ENCODE measurements around the gene EFL1. TPM values are rescaled to one million over a fixed set of nuclear protein-coding genes. Genes with fewer than 3 reads are reported as not detected.
"Not testable (repeated sequence)": the region's sequence is repeated elsewhere in the genome, so short reads cannot be mapped to it uniquely, and the experiment has no call there.

The EFL1 gene
- 17.4 TPM for polyA plus RNA-seq

GRCh38 chr15:82262422-82263026 is at the start of gene EFL1, which contains the start of gene SAXO2:
EFL1 (minus strand) TSS chr15:82262734; CDS start chr15:82261778, 956 bp downstream.
SAXO2 (plus strand) TSS chr15:82262818; CDS start chr15:82262880, 62 bp downstream.
- peak within 1 kb of the TSS; percentile 91 to 98 (median 96) for H3K4me3 Mint-ChIP-seq
- no peaks in the 10 kb centered on the region for H3K36me3 Mint-ChIP-seq
- peaks cover 27 to 44% (median 41%) of the 10 kb centered on the region in 3 donors for H3K4me1 Mint-ChIP-seq
- no peaks in the 10 kb centered on the region for H3K9me3 Mint-ChIP-seq
- H3K27ac Mint-ChIP-seq = peak within 1 kb of the TSS; percentile 81 to 92 (median 91)
- no peaks in the 10 kb centered on the region for H3K27me3 Mint-ChIP-seq

- not testable (repeated sequence) for H3K4me1 Mint-ChIP-seq, H3K36me3 Mint-ChIP-seq, H3K27me3 Mint-ChIP-seq, H3K27ac Mint-ChIP-seq, H3K9me3 Mint-ChIP-seq, H3K4me3 Mint-ChIP-seq
These were observed 48.8 kb upstream of the EFL1 start for GRCh38 chr15:82311321-82311720.

- Mint-ChIP-seq H3K27me3 (no peaks in the 10 kb centered on the region), H3K4me3 (no peak overlapping the region), H3K27ac (no peak overlapping the region), H3K4me1 (no peaks in the 10 kb centered on the region), H3K36me3 (no peaks in the 10 kb centered on the region), H3K9me3 (peaks cover 0 to 5% (median 0%) of the 10 kb centered on the region in 3 donors)
These were observed 47.3 kb upstream of the EFL1 start for GRCh38 chr15:82309802-82310201.

- Mint-ChIP-seq H3K4me3 (no peak overlapping the region), H3K36me3 (no peaks in the 10 kb centered on the region), H3K27me3 (no peaks in the 10 kb centered on the region), H3K27ac (no peak overlapping the region), H3K9me3 (peaks cover 0 to 5% (median 0%) of the 10 kb centered on the region in 3 donors), H3K4me1 (no peaks in the 10 kb centered on the region)
These were observed 45.2 kb upstream of the EFL1 start for GRCh38 chr15:82307714-82308081.

GRCh38 chr15:82306791-82307713 is 44.5 kb upstream of the EFL1 start:
- Mint-ChIP-seq H3K4me1 (no peaks in the 10 kb centered on the region), H3K9me3 (peaks cover 0 to 5% (median 0%) of the 10 kb centered on the region in 3 donors), H3K27ac (no peak overlapping the region), H3K4me3 (no peak overlapping the region), H3K36me3 (no peaks in the 10 kb centered on the region), H3K27me3 (no peaks in the 10 kb centered on the region)

GRCh38 chr15:82305621-82306048 is 43.1 kb upstream of the EFL1 start:
- Mint-ChIP-seq H3K4me3 (no peak overlapping the region), H3K27ac (no peak overlapping the region), H3K9me3 (peaks cover 0 to 2% (median 0%) of the 10 kb centered on the region in 3 donors), H3K27me3 (no peaks in the 10 kb centered on the region), H3K4me1 (no peaks in the 10 kb centered on the region), H3K36me3 (no peaks in the 10 kb centered on the region)

- no peak overlapping the region for H3K4me3 Mint-ChIP-seq
- H3K27ac Mint-ChIP-seq = no peak overlapping the region
- H3K4me1 Mint-ChIP-seq = no peaks in the 10 kb centered on the region
- H3K9me3 Mint-ChIP-seq = no peaks in the 10 kb centered on the region
- H3K27me3 Mint-ChIP-seq = no peaks in the 10 kb centered on the region
- H3K36me3 Mint-ChIP-seq = no peaks in the 10 kb centered on the region
These were observed 42.2 kb upstream of the EFL1 start for GRCh38 chr15:82304778-82305090.

GRCh38 chr15:82303956-82304777 is 41.6 kb upstream of the EFL1 start:
- Mint-ChIP-seq H3K4me1 (no peaks in the 10 kb centered on the region), H3K36me3 (no peaks in the 10 kb centered on the region), H3K27me3 (no peaks in the 10 kb centered on the region), H3K9me3 (no peaks in the 10 kb centered on the region), H3K27ac (no peak overlapping the region), H3K4me3 (no peak overlapping the region)

- Mint-ChIP-seq H3K27ac (no peak overlapping the region), H3K4me1 (peaks cover 0 to 1% (median 0%) of the 10 kb centered on the region in 3 donors), H3K4me3 (no peak overlapping the region), H3K27me3 (no peaks in the 10 kb centered on the region), H3K36me3 (no peaks in the 10 kb centered on the region), H3K9me3 (no peaks in the 10 kb centered on the region)
These were observed 38.9 kb upstream of the EFL1 start for GRCh38 chr15:82301296-82302016.

- Mint-ChIP-seq H3K4me3 (no peak overlapping the region), H3K27me3 (no peaks in the 10 kb centered on the region), H3K27ac (no peak overlapping the region), H3K9me3 (no peaks in the 10 kb centered on the region), H3K4me1 (peaks cover 0 to 1% (median 0%) of the 10 kb centered on the region in 3 donors), H3K36me3 (no peaks in the 10 kb centered on the region)
These were observed 38.3 kb upstream of the EFL1 start for GRCh38 chr15:82300883-82301282.

- H3K27me3 Mint-ChIP-seq, H3K27ac Mint-ChIP-seq, H3K9me3 Mint-ChIP-seq, H3K4me3 Mint-ChIP-seq, H3K36me3 Mint-ChIP-seq, H3K4me1 Mint-ChIP-seq: not testable (repeated sequence)
These were observed 37.8 kb upstream of the EFL1 start for GRCh38 chr15:82300326-82300725.

GRCh38 chr15:82299511-82299914 is 37.0 kb upstream of the EFL1 start:
- H3K36me3 Mint-ChIP-seq, H3K4me1 Mint-ChIP-seq, H3K4me3 Mint-ChIP-seq, H3K27ac Mint-ChIP-seq, H3K27me3 Mint-ChIP-seq, H3K9me3 Mint-ChIP-seq: not testable (repeated sequence)

- H3K4me1 Mint-ChIP-seq = peaks cover 0 to 1% (median 0%) of the 10 kb centered on the region in 3 donors
- no peaks in the 10 kb centered on the region for H3K27me3 Mint-ChIP-seq
- peak overlapping the region in 1 of 4 donors; percentile 76 for H3K4me3 Mint-ChIP-seq
- no peak overlapping the region for H3K27ac Mint-ChIP-seq
- no peaks in the 10 kb centered on the region for H3K36me3 Mint-ChIP-seq
- H3K9me3 Mint-ChIP-seq = no peaks in the 10 kb centered on the region
These were observed 36.0 kb upstream of the EFL1 start for GRCh38 chr15:82298520-82298919.

- Mint-ChIP-seq H3K9me3 (no peaks in the 10 kb centered on the region), H3K4me1 (peaks cover 0 to 1% (median 0%) of the 10 kb centered on the region in 3 donors), H3K27me3 (no peaks in the 10 kb centered on the region), H3K36me3 (no peaks in the 10 kb centered on the region), H3K27ac (no peak overlapping the region), H3K4me3 (peak overlapping the region in 1 of 4 donors; percentile 76)
These were observed 35.5 kb upstream of the EFL1 start for GRCh38 chr15:82298032-82298431.

Data from IgD-negative memory B cell (primary cell).